PC-9 (cell line): ENCODE data around the gene KRT9.

Experiments
- EZH2 ChIP-seq: fragments of 200-600 bp; sonication (generic); IDR thresholded peaks from 2 replicates; pipeline ENCODE4 v1.8.0; 2017; ENCODE audit warnings: antibody characterized with exemption, low read depth
- TF ChIP-seq, protein P1 (sequence below): fragments of 200-600 bp; sonication (generic); conservative IDR thresholded peaks from 2 replicates; pipeline ENCODE4 v1.6.1; 2017; ENCODE audit warnings: mixed run types, antibody characterized with exemption, mild to moderate bottlenecking, moderate library complexity

- TF ChIP-seq, protein P1, sequence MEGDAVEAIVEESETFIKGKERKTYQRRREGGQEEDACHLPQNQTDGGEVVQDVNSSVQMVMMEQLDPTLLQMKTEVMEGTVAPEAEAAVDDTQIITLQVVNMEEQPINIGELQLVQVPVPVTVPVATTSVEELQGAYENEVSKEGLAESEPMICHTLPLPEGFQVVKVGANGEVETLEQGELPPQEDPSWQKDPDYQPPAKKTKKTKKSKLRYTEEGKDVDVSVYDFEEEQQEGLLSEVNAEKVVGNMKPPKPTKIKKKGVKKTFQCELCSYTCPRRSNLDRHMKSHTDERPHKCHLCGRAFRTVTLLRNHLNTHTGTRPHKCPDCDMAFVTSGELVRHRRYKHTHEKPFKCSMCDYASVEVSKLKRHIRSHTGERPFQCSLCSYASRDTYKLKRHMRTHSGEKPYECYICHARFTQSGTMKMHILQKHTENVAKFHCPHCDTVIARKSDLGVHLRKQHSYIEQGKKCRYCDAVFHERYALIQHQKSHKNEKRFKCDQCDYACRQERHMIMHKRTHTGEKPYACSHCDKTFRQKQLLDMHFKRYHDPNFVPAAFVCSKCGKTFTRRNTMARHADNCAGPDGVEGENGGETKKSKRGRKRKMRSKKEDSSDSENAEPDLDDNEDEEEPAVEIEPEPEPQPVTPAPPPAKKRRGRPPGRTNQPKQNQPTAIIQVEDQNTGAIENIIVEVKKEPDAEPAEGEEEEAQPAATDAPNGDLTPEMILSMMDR, result no peak
- TF ChIP-seq EZH2, result no peak
Observed at GRCh38 chr17:41571561-41572434, at the start of gene KRT9.
